Measurements from ENCODE around the gene C1orf21. TPM values are rescaled to one million over a fixed set of nuclear protein-coding genes. Genes with fewer than 3 reads are reported as not detected.
A peak's percentile ranks its signal among the peaks of the same experiment; 100 is the strongest.

C1orf21 gene
- total RNA-seq, 1 donor from 2014 or later: 15.6 TPM

DNA sequence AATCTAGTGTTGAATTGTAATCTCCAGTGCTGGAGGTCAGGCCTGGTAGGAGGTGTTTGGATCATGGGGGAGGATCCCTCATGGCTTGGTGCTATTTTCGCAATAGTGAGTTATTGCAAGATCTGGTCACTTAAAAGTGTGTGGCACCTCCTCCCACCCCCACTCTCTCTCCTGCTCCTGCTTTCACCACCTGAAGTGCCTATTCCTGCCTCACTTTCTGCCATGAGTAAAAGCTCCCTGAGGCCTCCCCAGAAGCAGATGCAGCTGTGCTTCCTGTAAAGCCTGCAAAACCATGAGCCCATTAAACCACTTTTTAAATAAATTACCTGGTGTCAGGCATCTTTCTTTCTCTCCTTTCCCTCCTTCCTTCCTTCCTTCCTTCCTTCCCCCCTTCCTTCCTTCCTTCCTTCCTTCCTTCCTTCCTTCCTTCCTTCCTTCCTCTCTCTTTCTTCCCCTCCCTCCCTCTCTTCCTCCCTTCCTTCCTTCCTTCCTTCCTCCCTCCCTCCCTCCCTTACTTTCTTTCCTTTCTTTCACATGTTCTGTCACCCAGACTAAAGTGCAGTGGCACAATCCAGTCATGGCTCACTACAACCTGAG lies 172.4 kb downstream of the C1orf21 start:
- H3K27ac Mint-ChIP-seq (ENCODE audit: unreplicated experiment): no peak overlapping the region
- no peaks in the 10 kb centered on the region for H3K27me3 Mint-ChIP-seq (ENCODE audit: low read depth)
- peaks cover 18% of the 10 kb centered on the region for H3K4me1 Mint-ChIP-seq (ENCODE audit: low read depth)
- H3K36me3 Mint-ChIP-seq (ENCODE audit: low read depth): no peaks in the 10 kb centered on the region
- H3K9me3 Mint-ChIP-seq (ENCODE audit: low read depth): no peaks in the 10 kb centered on the region
- TF ChIP-seq, protein P1, sequence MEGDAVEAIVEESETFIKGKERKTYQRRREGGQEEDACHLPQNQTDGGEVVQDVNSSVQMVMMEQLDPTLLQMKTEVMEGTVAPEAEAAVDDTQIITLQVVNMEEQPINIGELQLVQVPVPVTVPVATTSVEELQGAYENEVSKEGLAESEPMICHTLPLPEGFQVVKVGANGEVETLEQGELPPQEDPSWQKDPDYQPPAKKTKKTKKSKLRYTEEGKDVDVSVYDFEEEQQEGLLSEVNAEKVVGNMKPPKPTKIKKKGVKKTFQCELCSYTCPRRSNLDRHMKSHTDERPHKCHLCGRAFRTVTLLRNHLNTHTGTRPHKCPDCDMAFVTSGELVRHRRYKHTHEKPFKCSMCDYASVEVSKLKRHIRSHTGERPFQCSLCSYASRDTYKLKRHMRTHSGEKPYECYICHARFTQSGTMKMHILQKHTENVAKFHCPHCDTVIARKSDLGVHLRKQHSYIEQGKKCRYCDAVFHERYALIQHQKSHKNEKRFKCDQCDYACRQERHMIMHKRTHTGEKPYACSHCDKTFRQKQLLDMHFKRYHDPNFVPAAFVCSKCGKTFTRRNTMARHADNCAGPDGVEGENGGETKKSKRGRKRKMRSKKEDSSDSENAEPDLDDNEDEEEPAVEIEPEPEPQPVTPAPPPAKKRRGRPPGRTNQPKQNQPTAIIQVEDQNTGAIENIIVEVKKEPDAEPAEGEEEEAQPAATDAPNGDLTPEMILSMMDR (IDR thresholded peaks at IDR 0.05): no peak
- DNase-seq (ENCODE audit: low spot score): no peak
- H3K4me3 Mint-ChIP-seq (ENCODE audit: unreplicated experiment): no peak overlapping the region

DNA sequence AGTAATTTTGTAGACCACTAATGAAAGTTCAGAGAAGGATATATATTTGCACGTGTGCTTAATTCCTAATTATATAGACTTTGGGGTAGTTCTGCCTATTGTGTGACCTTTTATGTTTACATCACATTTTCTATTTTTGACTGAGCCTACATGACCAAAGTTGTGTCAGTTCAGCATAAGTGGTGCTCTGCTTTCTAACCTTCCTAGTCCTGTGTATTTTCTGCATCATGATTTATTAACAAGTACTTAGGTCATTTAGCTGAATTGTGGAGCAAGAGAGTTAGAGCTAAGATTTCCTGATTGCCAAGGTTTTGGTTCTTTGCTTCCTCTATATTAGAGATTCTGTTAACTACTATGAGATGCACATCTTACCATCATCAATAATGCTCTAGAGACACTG lies 176.0 kb downstream of the C1orf21 start:
- H3K9me3 Mint-ChIP-seq (ENCODE audit: low read depth): no peaks in the 10 kb centered on the region
- no peak overlapping the region for H3K27ac Mint-ChIP-seq (ENCODE audit: unreplicated experiment)
- TF ChIP-seq, protein P1 (IDR thresholded peaks at IDR 0.05): no peak
- H3K36me3 Mint-ChIP-seq (ENCODE audit: low read depth): no peaks in the 10 kb centered on the region
- no peaks in the 10 kb centered on the region for H3K27me3 Mint-ChIP-seq (ENCODE audit: low read depth)
- no peak overlapping the region for H3K4me3 Mint-ChIP-seq (ENCODE audit: unreplicated experiment)
- H3K4me1 Mint-ChIP-seq (ENCODE audit: low read depth): peaks cover 18% of the 10 kb centered on the region
- no peak for DNase-seq (ENCODE audit: low spot score)

DNA sequence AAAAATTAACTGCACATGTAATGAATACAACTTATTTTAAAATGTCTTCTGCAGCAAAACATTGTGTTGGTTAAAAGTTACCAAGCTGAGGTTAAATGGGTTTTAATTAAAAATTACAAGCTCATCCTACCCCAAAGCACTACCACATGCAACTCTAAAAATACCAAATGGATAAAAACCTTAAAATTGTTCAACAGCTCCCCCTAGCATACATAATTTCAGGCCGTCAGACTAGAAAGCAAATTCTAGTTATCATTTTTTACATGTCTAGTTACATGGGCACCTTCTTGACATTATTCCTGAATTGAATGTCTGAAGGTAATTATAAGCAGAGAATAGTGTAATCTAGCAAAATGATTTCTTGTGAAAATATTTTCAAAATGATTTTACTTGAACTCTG lies 176.5 kb downstream of the C1orf21 start:
- Mint-ChIP-seq H3K27ac (ENCODE audit: unreplicated experiment) (no peak overlapping the region), H3K4me1 (ENCODE audit: low read depth) (peaks cover 18% of the 10 kb centered on the region)
- no peak for DNase-seq (ENCODE audit: low spot score)

DNA sequence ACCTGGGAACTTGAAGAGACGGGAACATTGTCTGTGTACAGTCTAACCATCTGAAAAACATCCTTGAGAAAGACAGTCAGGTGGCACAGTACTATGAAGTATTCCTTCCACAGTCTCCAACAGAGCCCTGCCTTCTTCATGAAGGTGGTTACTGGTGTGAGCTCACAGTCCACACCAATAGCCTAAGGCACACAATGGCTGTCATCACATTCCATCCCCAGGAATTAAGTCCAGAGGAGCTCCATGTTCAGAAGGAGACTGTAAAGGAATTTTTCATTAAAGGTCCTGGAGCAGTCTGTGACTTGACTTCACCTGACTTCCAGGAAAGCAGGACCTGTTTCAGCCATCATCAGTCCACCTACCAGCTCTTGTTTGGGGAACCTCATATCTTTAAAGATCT lies 180.2 kb downstream of the C1orf21 start:
- H3K36me3 Mint-ChIP-seq (ENCODE audit: low read depth): no peaks in the 10 kb centered on the region
- H3K27ac Mint-ChIP-seq (ENCODE audit: unreplicated experiment): no peak overlapping the region
- H3K27me3 Mint-ChIP-seq (ENCODE audit: low read depth): no peaks in the 10 kb centered on the region
- no peaks in the 10 kb centered on the region for H3K9me3 Mint-ChIP-seq (ENCODE audit: low read depth)
- peaks cover 14% of the 10 kb centered on the region for H3K4me1 Mint-ChIP-seq (ENCODE audit: low read depth)
- DNase-seq (ENCODE audit: low spot score): no peak
- no peak overlapping the region for H3K4me3 Mint-ChIP-seq (ENCODE audit: unreplicated experiment)
- TF ChIP-seq, protein P1 (IDR thresholded peaks at IDR 0.05): no peak

More for the DNA sequence above, 176.5 kb downstream of the C1orf21 start:
- no peaks in the 10 kb centered on the region for H3K27me3 Mint-ChIP-seq (ENCODE audit: low read depth)
- H3K9me3 Mint-ChIP-seq (ENCODE audit: low read depth): no peaks in the 10 kb centered on the region
- no peak overlapping the region for H3K4me3 Mint-ChIP-seq (ENCODE audit: unreplicated experiment)
- no peaks in the 10 kb centered on the region for H3K36me3 Mint-ChIP-seq (ENCODE audit: low read depth)
- TF ChIP-seq, protein P1 (IDR thresholded peaks at IDR 0.05): peak; percentile 84

DNA sequence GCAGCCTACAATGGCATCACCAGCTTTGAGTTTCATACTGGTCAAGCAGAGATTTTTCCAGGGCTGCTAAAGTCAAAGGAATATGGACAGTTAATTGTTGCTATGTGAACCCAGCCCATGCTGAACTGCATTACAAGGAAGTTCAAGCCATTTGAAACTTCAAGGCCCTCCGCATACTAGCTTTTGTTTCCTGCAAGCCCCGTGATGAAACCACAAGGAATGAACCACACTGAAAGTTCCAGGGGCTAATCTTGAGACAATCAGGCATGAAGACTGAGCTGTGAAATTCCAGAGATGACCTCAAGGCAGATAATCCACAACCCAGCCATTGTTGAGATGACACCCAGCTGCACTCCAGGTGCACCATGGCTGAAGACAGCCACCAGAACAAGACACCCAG lies 180.8 kb downstream of the C1orf21 start:
- H3K9me3 Mint-ChIP-seq (ENCODE audit: low read depth): no peaks in the 10 kb centered on the region
- no peak for DNase-seq (ENCODE audit: low spot score)
- no peaks in the 10 kb centered on the region for H3K27me3 Mint-ChIP-seq (ENCODE audit: low read depth)
- H3K27ac Mint-ChIP-seq (ENCODE audit: unreplicated experiment): no peak overlapping the region
- TF ChIP-seq, protein P1 (IDR thresholded peaks at IDR 0.05): no peak
- peaks cover 8% of the 10 kb centered on the region for H3K4me1 Mint-ChIP-seq (ENCODE audit: low read depth)
- H3K4me3 Mint-ChIP-seq (ENCODE audit: unreplicated experiment): no peak overlapping the region
- H3K36me3 Mint-ChIP-seq (ENCODE audit: low read depth): no peaks in the 10 kb centered on the region
